ENCODE measurements around the gene NAALADL2. TPM values are rescaled to one million over a fixed set of nuclear protein-coding genes. Genes with fewer than 3 reads are reported as not detected.
"Not testable (repeated sequence)": the region's sequence is repeated elsewhere in the genome, so short reads cannot be mapped to it uniquely, and the experiment has no call there.

The NAALADL2 gene
- total and polyA plus RNA-seq, 5 donors = 1.3 to 10.7 (median 9.7) TPM

GRCh38 chr3:175404621-175405020 lies 545.5 kb downstream of the NAALADL2 start:
- Histone ChIP-seq H3K9me3 (ENCODE audit: control insufficient read depth, low read length) (no peaks in the 10 kb centered on the region), H3K4me3 (ENCODE audit: low read length) (no peak overlapping the region), H3K27me3 (ENCODE audit: control insufficient read depth, insufficient read depth) (no peaks in the 10 kb centered on the region), H3K4me1 (ENCODE audit: control insufficient read depth, insufficient read depth, low read length) (peaks cover 1% of the 10 kb centered on the region), H3K27ac (ENCODE audit: low read length) (no peak overlapping the region)
- 95% methylated on average over 1 of the region's 1 CpG for WGBS
- ATAC-seq = no peak
- intact Hi-C loops (cut with DNase I) = no loop called here
- DNase-seq = no peak

- 76% methylated on average over 1 of the region's 1 CpG for WGBS
- H3K4me3 ChIP-seq (ENCODE audit: low read length) = no peak overlapping the region
- H3K9me3 ChIP-seq (ENCODE audit: control insufficient read depth, low read length) = no peaks in the 10 kb centered on the region
- no peak for DNase-seq
- ATAC-seq = no peak
- H3K4me1 ChIP-seq (ENCODE audit: control insufficient read depth, insufficient read depth, low read length) = no peaks in the 10 kb centered on the region
- intact Hi-C loops (cut with DNase I) = no loop called here
- H3K27ac ChIP-seq (ENCODE audit: low read length) = no peak overlapping the region
- no peaks in the 10 kb centered on the region for H3K27me3 ChIP-seq (ENCODE audit: control insufficient read depth, insufficient read depth)
These were observed 551.1 kb downstream of the NAALADL2 start for GRCh38 chr3:175410251-175410650.

- intact Hi-C loops (cut with DNase I) = no loop called here
- Histone ChIP-seq H3K27ac (ENCODE audit: low read length) (no peak overlapping the region), H3K27me3 (ENCODE audit: control insufficient read depth, insufficient read depth) (no peaks in the 10 kb centered on the region), H3K4me1 (ENCODE audit: control insufficient read depth, insufficient read depth, low read length) (no peaks in the 10 kb centered on the region), H3K4me3 (ENCODE audit: low read length) (no peak overlapping the region), H3K9me3 (ENCODE audit: control insufficient read depth, low read length) (no peaks in the 10 kb centered on the region)
- WGBS = 87% methylated on average over 4 of the region's 4 CpGs
- ATAC-seq (no peak), DNase-seq (no peak)
These were observed 552.3 kb downstream of the NAALADL2 start for GRCh38 chr3:175411405-175411804.

GRCh38 chr3:175411946-175412345 lies 552.8 kb downstream of the NAALADL2 start:
- Histone ChIP-seq H3K4me3 (ENCODE audit: low read length) (no peak overlapping the region), H3K27ac (ENCODE audit: low read length) (no peak overlapping the region), H3K9me3 (ENCODE audit: control insufficient read depth, low read length) (no peaks in the 10 kb centered on the region), H3K4me1 (ENCODE audit: control insufficient read depth, insufficient read depth, low read length) (no peaks in the 10 kb centered on the region), H3K27me3 (ENCODE audit: control insufficient read depth, insufficient read depth) (no peaks in the 10 kb centered on the region)
- intact Hi-C loops (cut with DNase I) = no loop called here
- ATAC-seq (no peak), DNase-seq (no peak)
- WGBS = 82% methylated on average over 6 of the region's 6 CpGs

GRCh38 chr3:175413926-175414325 lies 554.8 kb downstream of the NAALADL2 start:
- Histone ChIP-seq H3K4me3 (ENCODE audit: low read length) (no peak overlapping the region), H3K27me3 (ENCODE audit: control insufficient read depth, insufficient read depth) (no peaks in the 10 kb centered on the region), H3K27ac (ENCODE audit: low read length) (no peak overlapping the region), H3K9me3 (ENCODE audit: control insufficient read depth, low read length) (no peaks in the 10 kb centered on the region), H3K4me1 (ENCODE audit: control insufficient read depth, insufficient read depth, low read length) (no peaks in the 10 kb centered on the region)
- 89% methylated on average over 4 of the region's 4 CpGs for WGBS
- intact Hi-C loops (cut with DNase I) = no loop called here
- ATAC-seq (no peak), DNase-seq (no peak)

GRCh38 chr3:175416600-175416999 lies 557.5 kb downstream of the NAALADL2 start:
- ATAC-seq = no peak

GRCh38 chr3:175417426-175417825 lies 558.3 kb downstream of the NAALADL2 start:
- DNase-seq = no peak

More at GRCh38 chr3:175416600-175416999, 557.5 kb downstream of the NAALADL2 start:
- Histone ChIP-seq H3K27me3 (ENCODE audit: control insufficient read depth, insufficient read depth) (no peaks in the 10 kb centered on the region), H3K4me3 (ENCODE audit: low read length) (no peak overlapping the region), H3K4me1 (ENCODE audit: control insufficient read depth, insufficient read depth, low read length) (no peaks in the 10 kb centered on the region), H3K9me3 (ENCODE audit: control insufficient read depth, low read length) (no peaks in the 10 kb centered on the region), H3K27ac (ENCODE audit: low read length) (no peak overlapping the region)
- intact Hi-C loops (cut with DNase I) = no loop called here
- WGBS = 93% methylated on average over 2 of the region's 2 CpGs
- DNase-seq = no peak

GRCh38 chr3:175421902-175422301 lies 562.8 kb downstream of the NAALADL2 start:
- ATAC-seq = no peak
- intact Hi-C loops (cut with DNase I) = no loop called here
- no peaks in the 10 kb centered on the region for H3K9me3 ChIP-seq (ENCODE audit: control insufficient read depth, low read length)

More at GRCh38 chr3:175417426-175417825, 558.3 kb downstream of the NAALADL2 start:
- WGBS = 79% methylated on average over 1 of the region's 1 CpG
- H3K27me3 ChIP-seq (ENCODE audit: control insufficient read depth, insufficient read depth) = no peaks in the 10 kb centered on the region
- ATAC-seq = no peak
- H3K4me3 ChIP-seq (ENCODE audit: low read length) = no peak overlapping the region
- H3K27ac ChIP-seq (ENCODE audit: low read length) = no peak overlapping the region
- no peaks in the 10 kb centered on the region for H3K4me1 ChIP-seq (ENCODE audit: control insufficient read depth, insufficient read depth, low read length)
- no peaks in the 10 kb centered on the region for H3K9me3 ChIP-seq (ENCODE audit: control insufficient read depth, low read length)
- intact Hi-C loops (cut with DNase I) = no loop called here

GRCh38 chr3:175422744-175423143 lies 563.6 kb downstream of the NAALADL2 start:
- DNase-seq = no peak

More at GRCh38 chr3:175421902-175422301, 562.8 kb downstream of the NAALADL2 start:
- 67% methylated on average over 2 of the region's 2 CpGs for WGBS
- H3K4me1 ChIP-seq (ENCODE audit: control insufficient read depth, insufficient read depth, low read length) = no peaks in the 10 kb centered on the region
- no peaks in the 10 kb centered on the region for H3K27me3 ChIP-seq (ENCODE audit: control insufficient read depth, insufficient read depth)
- no peak overlapping the region for H3K27ac ChIP-seq (ENCODE audit: low read length)
- no peak for DNase-seq
- no peak overlapping the region for H3K4me3 ChIP-seq (ENCODE audit: low read length)

GRCh38 chr3:175423848-175424247 lies 564.7 kb downstream of the NAALADL2 start:
- DNase-seq; ATAC-seq; H3K4me3 ChIP-seq (ENCODE audit: low read length); H3K9me3 ChIP-seq (ENCODE audit: control insufficient read depth, low read length); H3K4me1 ChIP-seq (ENCODE audit: control insufficient read depth, insufficient read depth, low read length); H3K27me3 ChIP-seq (ENCODE audit: control insufficient read depth, insufficient read depth); intact Hi-C loops (cut with DNase I); H3K27ac ChIP-seq (ENCODE audit: low read length): not testable (repeated sequence)
- 86% methylated on average over 2 of the region's 2 CpGs for WGBS

More at GRCh38 chr3:175422744-175423143, 563.6 kb downstream of the NAALADL2 start:
- intact Hi-C loops (cut with DNase I) = no loop called here
- H3K4me3 ChIP-seq (ENCODE audit: low read length) = no peak overlapping the region
- no peaks in the 10 kb centered on the region for H3K4me1 ChIP-seq (ENCODE audit: control insufficient read depth, insufficient read depth, low read length)
- H3K27me3 ChIP-seq (ENCODE audit: control insufficient read depth, insufficient read depth) = no peaks in the 10 kb centered on the region
- no peak overlapping the region for H3K27ac ChIP-seq (ENCODE audit: low read length)
- ATAC-seq = no peak
- no peaks in the 10 kb centered on the region for H3K9me3 ChIP-seq (ENCODE audit: control insufficient read depth, low read length)
- WGBS = 88% methylated on average over 2 of the region's 2 CpGs

GRCh38 chr3:175426805-175427204 lies 567.7 kb downstream of the NAALADL2 start:
- Histone ChIP-seq H3K4me3 (ENCODE audit: low read length) (no peak overlapping the region), H3K4me1 (ENCODE audit: control insufficient read depth, insufficient read depth, low read length) (no peaks in the 10 kb centered on the region), H3K27me3 (ENCODE audit: control insufficient read depth, insufficient read depth) (no peaks in the 10 kb centered on the region), H3K9me3 (ENCODE audit: control insufficient read depth, low read length) (no peaks in the 10 kb centered on the region), H3K27ac (ENCODE audit: low read length) (no peak overlapping the region)
- intact Hi-C loops (cut with DNase I) = no loop called here
- no peak for ATAC-seq
- WGBS = 69% methylated on average over 5 of the region's 5 CpGs
- no peak for DNase-seq

- no peaks in the 10 kb centered on the region for H3K9me3 ChIP-seq (ENCODE audit: control insufficient read depth, low read length)
- no peak for DNase-seq
- no peaks in the 10 kb centered on the region for H3K27me3 ChIP-seq (ENCODE audit: control insufficient read depth, insufficient read depth)
- H3K27ac ChIP-seq (ENCODE audit: low read length) = no peak overlapping the region
- intact Hi-C loops (cut with DNase I) = no loop called here
- no peak overlapping the region for H3K4me3 ChIP-seq (ENCODE audit: low read length)
- ATAC-seq = no peak
- H3K4me1 ChIP-seq (ENCODE audit: control insufficient read depth, insufficient read depth, low read length) = peaks cover 2% of the 10 kb centered on the region
These were observed 569.3 kb downstream of the NAALADL2 start for GRCh38 chr3:175428466-175428865.
